IPS-NIHi7 (cell line): Measurements from ENCODE around the gene ADA.

ENCODE experiments used
- DNase-seq: peaks from one replicate; pipeline ENCODE4 v3.0.0; 2012; ENCODE audit warnings: mixed read lengths; ENCODE audit errors: extremely low spot score

Gene ADA

DNA sequence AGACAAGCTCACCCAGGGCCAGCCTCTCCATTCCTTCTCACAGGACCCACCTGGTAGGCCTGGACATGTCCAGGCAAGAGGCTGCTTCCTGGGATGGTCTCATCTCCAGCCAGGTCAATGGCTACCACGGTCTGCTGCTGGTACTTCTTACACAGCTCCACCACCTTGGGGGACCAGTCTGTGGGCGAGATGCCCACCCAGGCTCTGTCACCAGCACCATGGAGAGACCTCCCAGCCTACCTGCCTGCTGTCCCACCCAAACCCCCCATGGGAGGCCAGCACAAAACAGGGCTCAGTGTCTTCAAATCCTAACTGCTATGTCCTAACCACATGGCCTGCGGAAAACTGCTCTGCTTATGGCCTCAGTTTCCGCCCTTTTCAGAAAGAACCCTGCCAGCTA, 27.3 kb downstream of the ADA start:
- DNase-seq = no peak

DNA sequence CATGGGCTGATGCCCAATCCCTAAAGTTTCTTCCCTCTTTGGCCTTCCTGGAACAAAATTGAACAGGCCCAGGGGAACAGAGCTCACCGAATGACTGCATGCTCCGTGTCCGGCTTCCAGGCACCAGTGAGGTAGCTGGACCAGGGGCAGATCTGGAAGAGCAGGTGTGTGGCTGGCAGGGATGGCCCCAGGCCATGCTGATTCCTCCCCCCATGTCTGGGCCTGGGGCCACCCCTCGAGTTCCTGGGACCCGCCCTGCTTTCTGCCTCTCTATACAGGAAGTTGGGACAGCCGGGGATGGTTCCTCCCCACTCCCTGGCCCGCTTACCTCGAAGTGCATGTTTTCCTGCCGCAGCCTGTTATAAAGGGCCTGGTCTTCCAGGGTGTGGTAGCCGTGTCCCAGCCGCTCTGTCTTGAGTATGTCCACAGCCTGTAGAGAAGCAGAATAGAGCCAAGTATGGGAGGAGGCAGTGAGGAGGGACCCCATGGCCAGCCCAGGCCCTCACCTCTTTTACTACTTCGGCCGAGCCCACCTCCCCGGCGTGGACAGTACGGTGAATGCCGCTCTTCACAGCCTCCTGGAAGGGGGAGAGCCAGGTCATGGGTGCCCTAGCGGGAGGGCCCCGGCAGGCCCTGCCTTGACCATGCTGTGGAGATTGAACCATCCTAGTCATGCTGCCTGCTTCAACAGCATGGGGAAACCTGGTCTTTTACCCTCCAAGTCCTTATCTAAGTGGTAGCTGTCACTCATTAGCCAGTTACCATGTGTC, 28.8 kb downstream of the ADA start:
- DNase-seq = no peak

DNA sequence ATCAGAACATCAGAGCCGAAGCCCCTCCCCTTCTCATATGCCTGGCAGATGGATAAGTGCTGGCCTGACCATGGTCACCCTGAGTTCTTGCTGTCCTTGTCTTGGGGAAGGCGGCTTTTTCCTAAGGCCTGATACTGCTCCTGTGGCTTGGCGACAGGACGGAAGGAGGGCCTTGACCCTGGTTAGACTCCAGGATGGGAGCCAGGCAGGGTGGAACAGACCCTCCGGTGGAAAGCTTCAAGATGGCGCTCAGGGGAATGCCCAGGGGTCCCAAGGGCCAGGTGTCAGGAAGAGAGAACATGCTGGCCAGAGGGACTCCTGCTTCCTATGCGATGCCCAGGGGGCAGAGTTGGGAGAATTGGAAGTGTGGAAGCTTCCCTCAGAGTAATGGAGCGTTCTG, 29.6 kb downstream of the ADA start:
- DNase-seq = no peak

DNA sequence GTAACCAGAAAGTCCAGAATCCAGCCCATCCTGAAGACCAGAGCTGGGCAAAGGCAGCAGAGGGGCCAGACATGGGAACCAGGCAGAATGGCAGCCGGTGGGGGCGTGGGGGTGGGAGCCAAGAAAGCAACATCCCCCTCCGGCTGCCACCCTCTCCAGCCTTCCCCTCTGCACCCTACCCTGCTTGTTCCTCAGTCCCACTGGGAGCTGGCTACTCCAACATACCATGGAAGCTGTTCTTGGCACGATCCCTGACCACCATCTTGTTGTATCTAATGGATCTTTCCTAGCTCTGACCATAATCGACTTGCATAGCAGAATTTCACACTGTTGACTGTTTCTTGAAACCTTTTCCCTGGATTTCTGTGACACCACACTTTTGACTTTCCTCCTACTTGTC, 30.2 kb downstream of the ADA start:
- DNase-seq = no peak

DNA sequence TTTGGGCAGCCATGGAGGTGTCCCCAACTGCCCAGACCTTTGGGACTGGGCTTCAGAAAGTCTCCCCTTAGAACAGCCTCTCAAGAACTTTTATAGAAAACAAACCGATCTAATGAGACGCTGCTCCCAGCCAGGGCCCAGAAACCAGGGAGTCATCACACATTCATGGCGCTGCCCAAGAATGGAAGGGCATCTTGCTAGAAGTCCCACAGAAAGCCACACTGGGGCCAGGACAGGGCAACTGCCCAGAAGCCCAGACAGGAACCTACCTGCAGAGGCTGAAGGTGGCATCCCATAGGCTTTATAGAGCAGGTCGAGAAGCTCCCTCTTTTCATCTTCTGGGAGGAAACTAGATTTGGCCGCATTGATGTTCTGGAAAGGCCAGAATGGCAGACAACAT, 31.5 kb downstream of the ADA start:
- DNase-seq = no peak

DNA sequence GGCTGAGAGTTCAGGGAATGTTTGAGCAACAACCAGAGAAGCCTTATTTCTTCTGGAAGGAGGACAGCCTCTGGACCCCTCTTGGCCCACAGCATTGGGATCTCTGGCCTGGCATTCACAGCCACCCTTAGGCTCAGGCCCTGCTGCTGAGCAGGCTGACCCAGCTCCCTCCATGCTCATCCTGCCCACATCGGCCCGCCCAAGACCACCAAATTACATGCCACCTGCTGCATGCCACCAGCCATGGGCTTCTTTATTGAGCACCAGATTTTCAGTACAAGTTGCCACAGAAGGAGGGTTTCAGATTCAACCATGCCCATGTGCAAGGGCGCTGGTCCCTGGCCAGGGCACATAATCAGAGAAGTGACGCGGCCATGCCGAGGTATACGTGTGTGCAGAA, 32.2 kb downstream of the ADA start:
- no peak for DNase-seq

DNA sequence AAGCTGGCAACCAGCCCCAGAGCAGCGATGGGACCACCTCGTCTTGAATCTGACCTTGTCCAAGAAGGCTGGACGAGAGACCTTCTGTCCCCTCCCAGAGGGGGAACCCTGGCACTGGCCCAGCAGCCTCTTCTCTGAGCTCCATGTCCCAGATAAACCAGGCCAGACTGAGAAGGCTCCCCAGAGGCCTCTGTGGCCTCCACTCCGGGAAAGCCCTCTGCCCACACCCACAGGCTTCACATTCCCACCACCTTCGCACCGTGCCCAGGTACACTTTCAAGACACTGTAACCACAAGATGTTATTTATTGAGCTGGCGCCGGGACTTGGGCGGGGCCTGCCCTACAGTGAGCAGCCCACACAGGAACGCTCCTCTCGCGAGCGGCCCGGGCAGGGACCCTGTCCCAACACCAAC, 33.2 kb downstream of the ADA start:
- DNase-seq = no peak

DNA sequence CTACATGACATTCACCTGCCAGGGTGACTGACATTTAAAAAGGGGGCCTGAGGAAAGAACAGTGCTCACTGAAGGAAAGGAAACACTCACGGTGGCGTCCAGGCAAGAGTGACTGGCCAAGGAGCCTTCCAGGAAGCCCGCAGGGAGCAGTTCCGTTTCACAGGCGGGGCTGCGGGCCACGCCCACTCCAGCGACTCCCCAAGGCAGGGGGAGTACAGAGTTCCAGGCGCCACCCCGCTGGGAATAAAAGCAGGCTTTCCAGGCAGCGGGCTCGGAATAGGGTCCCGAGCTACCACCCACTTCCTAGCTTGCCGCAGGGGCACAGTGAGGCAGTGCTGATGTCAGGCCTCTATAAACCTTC, 34.9 kb downstream of the ADA start:
- DNase-seq = peak; percentile 73

DNA sequence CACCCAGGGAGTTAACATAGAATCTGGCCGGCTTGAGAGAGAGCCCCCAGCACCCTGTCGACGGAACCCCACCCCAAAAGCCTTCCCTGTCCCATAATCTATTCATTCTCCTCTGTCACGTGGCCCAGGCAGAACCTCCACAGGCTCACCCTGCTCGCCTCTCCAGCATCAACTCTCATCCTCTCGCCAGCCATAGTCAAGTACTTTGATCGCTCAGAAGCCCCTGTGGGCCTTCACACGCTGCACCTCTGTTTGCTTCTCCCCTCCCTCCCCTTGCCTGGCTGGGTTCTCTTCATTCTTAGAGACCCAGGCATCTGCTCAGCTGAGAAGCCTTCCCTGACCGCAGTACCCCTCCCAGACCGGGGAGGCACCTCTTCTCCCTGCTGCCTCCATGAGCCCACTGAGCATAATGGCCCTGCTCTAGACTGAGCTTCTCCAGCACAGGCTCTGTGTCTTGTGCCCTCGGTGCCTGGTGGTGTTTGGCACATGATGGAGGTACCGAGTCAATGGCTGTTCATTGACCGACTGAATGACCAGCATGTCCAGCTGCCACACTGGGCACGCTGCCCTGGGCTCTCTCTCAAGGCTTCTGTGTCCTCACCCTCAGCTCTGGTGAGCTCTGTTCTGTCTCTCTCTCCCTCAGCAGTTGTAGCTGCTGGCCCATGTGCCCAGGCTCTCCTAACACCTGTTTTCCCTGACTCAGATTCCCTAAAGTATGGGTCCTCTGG, 35.5 kb downstream of the ADA start:
- no peak for DNase-seq

DNA sequence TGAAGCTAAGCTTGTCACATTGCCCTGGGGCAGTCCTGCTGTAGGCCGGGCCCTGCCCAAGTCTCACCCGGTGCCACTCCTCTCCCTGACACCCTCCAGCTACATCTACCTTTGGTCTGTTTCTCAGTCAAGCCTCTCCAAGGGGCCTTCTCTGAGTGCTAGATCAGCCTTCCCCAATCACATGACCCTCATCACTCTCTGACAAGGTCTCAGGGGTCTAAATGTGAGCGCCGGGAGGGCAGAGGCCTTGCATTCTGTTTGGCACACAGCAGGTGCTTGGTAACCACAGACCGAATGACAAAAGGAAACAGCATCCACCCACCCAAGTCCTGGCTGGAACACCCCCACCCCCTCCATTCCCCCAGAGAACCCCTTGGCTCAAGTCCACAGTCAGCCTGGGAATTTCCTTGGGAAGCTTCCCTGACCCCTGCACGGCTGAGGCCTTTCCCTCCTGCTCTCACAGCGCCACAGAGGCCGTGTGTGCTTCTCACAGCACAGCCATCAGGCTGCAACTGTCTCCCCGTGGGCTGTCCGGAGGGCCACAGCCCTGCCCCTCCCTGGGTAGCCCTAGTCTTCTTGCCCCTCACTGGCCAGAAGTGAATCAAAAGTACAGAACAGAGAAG, 36.2 kb downstream of the ADA start:
- DNase-seq = no peak

DNA sequence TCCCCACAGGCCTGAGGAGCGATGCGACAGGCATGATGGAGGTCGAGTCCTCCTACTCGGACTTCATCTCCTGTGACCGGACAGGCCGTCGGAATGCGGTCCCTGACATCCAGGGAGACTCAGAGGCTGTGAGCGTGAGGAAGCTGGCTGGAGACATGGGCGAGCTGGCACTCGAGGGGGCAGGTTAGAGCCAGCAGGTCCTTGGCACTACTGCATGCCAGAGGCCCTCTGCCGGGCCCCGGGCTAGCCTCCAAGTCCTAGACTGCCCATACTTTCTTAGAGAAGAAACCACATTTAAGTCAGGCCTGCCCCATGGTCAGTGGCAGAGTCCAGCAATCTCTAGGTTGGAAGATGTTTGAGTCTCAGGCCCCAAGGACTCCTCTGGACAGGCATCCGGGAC, 37.0 kb downstream of the ADA start:
- DNase-seq = no peak

DNA sequence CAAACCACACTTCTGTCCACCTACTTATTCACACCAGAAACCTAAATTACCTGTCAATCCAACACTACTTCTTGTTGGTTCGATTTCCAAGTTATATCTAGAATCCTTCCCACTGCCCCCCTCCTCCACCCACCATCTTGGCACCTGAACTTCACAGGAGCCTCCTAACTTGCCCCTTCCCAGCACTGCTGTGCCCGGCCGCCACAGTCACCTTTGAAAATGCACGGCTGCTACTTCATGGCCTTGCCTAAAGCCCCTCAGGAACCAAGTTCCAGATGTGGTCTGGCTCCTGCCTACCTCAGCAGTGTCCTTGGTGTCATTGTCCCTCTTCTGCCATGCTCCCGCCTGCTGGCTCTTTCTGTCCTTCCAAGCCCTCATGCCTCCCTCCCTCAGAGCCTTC, 37.9 kb downstream of the ADA start:
- no peak for DNase-seq

DNA sequence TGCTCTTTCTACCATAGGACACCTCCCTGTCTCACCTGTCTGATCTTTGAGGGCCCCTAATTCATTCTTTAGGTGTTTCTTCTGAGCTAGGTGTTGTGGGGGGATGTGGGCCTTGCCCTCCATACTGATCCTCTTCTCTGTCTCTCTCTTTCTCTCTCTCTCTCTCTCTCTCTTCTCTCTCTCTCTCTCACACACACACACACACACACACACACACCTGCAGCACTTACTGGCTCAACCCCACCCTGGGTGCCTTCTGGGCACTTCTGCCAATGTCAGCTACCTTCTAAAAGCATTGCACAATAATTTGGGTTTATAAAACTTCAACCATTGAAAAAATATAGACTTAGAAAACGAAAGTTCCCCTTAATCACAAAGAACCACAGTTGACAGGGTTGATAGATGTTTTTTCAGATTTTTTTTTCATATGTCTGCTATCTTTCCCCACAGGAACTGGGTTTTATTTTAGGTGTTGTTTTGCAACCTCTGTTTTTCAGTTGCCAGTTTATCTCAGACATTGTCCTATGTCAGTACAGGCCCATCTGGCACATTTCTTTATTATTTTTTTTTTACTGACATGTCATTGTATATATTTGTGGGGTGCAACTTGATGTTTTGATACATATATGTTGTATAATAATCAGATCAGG, 41.1 kb downstream of the ADA start:
- DNase-seq = no peak

DNA sequence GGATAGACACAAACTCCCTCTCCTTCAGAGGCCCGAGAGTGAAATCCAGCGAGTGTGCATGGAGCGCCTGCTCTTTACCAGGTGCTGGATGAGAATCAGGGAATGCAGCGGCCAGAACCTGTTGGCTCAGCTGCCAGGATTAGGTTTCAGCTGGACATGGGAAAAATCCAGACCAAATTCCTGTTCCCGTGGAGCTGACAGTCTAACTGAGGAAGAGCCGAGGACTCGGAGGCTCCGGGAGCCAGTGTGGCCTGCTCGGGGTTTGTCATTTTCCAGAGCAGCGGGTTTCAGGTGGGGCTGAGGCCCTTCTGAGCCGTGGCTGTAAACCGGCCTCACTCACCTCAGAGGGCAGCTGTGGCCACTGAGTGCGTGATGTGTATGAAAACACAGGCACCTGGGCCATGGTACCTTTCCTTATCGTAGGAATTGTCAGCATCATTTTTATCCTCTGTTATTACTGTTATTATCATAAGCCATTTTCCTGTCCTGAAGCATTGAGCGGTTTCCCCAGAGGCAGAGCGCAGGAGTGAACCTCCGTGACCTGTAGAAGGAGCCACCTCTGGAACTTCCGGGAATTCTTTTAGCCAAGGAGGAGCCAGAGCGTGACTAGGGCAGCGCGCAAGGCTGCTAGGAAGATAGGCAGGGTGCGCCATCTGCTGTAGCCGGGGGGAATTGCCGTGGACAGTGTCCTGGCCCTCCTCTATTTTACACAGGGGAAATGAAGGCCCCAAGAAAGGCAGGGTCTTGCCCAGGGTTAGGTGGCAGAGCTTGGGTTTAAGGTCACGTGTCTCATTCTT, 41.8 kb downstream of the ADA start:
- DNase-seq = peak; percentile 93

DNA sequence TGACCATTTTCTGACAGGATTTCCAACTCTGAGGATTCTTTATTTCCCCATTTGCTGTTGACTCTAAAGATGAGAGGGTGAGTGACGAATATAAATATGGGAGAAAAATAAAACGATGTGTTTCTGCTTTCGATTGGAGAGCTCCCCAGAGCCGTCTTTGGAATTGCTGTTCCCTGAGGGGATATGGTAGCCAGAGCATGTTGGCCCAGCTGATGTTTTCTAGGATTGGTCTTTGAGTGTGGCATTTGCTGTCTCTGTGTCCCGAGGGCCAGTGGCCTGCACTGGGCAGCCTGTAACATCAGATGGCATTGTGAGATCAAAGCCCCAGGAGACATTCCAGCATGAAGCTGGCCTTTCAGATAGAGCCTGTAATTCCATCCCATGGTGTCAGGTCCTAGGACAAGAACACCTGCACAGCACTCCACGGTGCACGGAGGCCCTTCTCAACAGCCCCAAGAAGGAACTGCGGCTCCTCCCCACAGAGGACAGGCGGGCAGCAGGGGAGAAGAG, 42.4 kb downstream of the ADA start:
- no peak for DNase-seq

DNA sequence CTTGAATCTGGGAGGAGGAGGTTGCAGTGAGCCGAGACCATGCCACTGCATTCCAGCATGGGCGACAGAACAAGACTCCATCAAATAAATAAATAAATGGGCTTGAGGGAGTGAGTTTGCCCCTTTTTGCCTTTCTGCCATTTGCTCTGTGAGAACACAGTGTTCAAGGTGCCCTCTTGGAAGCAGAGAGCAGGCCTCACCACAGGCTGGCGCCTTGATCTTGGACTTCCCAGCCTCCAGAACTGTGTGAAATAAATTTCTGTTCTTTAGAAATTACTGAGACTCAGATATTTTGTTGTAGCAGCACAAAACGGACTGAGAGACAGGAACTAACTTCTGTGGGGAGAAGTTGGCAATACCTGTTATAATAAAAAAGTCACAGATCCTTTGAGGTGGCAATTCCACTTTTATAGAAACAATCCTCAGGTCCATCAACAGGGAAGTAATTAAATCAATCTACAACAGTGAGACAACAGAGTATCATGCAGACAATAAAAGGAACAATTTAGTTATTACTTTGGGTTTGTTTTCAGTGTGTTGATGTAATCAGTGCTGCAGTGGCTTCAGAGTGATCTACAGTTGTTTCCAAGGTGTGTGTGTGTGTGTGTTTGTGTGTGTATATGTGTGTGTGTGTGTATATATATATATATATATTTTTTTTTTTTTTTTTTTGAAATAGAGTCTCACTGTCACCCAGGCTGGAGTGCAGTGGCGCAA, 44.6 kb downstream of the ADA start:
- DNase-seq = no peak

DNA sequence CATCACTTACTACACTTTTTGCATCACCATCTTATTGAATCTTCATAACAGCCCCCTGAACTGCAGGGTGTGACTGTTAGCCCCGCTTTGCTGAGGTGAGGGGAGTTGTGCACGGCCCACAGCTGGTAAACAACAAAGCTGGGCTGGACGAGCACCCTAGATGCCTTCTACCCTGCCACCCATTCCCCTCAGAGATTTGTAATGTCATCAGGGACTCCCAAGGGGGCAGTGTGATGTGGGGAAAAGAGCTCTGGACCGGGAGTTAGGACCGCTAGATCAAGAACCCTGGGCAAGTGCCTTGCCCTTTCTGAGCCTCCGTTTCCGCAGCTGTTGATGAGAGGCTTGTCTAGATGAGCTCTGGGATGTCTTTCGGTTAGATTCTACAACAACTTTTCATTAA, 48.2 kb downstream of the ADA start:
- no peak for DNase-seq

DNA sequence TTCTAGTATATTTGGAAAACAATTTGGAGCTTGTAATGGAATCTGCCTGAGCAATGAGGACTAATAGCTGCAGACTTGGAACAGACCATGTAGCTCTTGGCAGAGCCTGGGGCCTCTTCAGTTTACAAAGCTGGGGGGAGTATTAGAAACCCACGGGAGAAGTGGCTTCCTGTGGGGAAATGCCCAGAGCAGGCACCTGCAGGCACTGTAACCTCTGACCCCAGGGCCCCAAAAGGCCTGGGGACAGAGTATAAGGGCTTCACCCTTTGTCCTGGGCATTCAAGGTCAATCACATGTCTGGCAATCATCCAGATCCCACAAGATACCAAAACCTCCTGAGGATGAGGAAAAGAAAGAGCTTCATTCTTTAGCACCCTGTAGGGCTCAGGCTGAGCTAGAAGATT, 49.7 kb downstream of the ADA start:
- DNase-seq = no peak

DNA sequence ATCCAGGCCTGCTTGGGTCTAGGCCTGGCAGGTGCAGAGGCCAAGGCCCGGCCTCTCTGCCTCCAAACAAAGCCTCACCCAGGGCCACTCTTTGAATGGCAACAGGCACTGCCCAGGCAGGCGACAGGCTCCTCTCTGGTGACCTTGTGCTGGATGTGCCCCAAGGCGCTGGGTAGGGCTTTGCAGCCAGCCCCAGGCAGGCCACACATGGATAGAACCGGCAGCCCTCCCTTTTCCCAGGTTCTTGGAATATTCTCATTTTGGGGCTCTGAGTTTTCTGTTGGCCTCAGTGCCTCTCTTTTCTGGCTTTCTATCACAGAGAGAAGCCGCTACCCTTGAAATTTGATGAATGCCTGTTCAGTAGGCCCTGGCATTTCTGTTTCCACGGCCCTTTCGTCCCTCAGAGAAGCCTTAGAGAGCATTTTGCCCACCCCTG, 50.2 kb downstream of the ADA start:
- no peak for DNase-seq

DNA sequence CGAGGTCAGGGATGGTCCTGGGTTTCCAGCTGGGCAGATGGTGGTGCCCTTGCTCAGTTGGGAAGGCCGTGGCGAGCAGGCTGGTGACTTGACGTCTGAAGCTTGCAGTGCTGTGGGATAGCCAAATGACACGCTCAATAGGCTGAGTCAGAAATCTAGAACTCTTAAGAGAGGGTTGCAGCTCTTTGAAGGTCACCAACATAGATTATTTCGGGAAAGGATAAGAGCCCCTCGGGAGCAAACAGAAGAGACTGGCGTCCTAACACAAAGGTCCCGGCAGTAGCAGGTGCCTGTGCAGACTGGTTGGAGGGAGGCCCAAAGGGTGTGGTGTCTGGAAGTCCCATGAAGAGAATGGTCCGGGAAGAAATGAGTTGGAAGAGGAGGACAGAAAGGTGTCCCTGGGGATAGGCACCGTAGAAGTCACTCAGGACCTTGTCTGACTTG, 50.7 kb downstream of the ADA start:
- no peak for DNase-seq

DNA sequence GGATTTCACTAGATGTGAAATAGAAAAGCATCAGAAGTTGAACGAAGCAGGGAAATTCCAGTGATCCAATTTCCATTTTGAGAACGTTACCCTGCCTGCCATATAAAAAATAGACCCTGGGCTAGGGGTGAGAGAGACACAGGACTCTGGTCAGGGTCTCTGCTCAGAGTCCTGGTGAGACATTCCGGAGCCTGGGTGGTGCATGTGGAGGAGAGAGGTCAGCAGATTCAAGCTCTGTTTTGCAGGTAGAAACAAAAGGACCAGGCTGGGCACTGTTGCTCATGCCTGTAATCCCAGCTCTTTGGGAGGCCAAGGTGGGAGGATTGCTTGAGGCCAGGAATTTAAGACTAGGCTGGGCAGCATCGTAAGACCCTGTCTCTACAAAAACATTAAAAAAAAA, 51.2 kb downstream of the ADA start:
- no peak for DNase-seq
